ENCODE measurements around the gene PEX19. TPM values are rescaled to one million over a fixed set of nuclear protein-coding genes. Genes with fewer than 3 reads are reported as not detected.
"Not testable (repeated sequence)": the region's sequence is repeated elsewhere in the genome, so short reads cannot be mapped to it uniquely, and the experiment has no call there.

PEX19 gene, protein sequence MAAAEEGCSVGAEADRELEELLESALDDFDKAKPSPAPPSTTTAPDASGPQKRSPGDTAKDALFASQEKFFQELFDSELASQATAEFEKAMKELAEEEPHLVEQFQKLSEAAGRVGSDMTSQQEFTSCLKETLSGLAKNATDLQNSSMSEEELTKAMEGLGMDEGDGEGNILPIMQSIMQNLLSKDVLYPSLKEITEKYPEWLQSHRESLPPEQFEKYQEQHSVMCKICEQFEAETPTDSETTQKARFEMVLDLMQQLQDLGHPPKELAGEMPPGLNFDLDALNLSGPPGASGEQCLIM
- total RNA-seq (2014; rRNA removed; shearing (Covaris generic)) = 70.3 and 102 TPM in 2 replicates

DNA sequence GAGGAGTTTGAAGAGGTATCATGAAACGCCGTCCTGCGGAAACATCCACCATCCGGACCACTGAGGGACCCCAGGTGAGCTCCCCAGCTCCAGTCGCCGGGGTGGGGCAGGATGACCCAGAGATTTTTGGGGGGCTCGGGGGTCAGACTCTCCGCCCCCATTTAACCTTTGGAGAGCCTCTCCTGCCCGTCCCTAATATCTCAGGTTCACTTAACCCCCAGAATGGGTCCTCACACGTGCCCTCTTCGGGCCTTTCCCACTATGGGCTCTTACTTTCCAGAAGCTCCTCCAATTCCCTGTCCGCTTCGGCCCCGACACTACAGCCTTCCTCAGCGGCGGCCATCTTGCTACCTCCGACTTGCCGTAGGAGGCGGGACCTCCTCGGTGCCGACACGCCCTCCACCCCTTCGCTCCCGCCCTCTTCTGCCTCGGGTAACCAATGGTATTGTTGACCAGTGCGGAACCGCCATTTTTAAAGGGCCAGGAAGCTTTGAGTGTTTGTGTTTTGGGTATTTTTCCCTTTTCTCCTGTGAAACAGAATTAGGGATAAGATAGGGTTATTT lies at the start of gene PEX19:
Gene PEX19 (minus strand): TSS at position 352 of the 563 bp plus-strand sequence. CDS start 9 bp downstream, at position 343.
- DNase-seq (ENCODE audit: low spot score) = peak; percentile 93

DNA sequence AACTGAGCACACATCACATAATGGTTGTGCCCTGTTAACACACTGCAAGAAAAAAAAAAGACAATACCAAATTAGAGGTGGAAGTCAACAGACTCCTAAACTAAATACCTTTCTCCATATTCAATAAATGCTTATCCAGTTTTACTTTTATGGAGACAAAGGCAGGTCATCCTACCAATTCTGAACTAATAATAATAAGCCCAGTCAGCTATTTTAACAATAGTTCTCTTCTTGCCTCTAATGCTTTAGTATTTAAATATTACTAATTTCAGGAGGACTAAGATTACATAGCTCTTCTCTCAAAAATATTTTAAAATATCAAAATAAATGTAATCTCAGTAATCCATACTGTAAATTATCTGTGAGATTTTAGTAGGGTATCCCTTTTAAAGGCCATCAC lies 47.6 kb upstream of the PEX19 start:
- DNase-seq (ENCODE audit: low spot score) = no peak

DNA sequence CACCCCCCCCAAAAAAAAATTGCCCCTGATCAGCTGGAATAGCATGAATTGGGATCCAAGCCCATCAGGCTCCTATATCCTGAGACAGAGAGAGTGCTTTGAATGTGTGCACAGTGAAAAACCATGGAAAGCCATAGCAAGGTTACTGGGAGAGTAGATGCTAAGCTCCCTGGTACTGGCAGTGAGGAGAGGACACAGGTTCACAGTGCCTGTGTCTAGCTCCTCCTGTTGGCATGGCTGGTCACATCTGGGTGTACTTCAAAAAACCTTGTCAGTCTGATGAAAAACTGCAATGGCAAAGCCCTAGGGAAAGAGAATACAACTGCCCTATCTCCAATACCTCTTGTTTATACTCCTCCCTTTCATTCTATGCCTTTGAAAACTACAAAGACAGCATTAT lies 45.2 kb upstream of the PEX19 start:
- no peak for DNase-seq (ENCODE audit: low spot score)

DNA sequence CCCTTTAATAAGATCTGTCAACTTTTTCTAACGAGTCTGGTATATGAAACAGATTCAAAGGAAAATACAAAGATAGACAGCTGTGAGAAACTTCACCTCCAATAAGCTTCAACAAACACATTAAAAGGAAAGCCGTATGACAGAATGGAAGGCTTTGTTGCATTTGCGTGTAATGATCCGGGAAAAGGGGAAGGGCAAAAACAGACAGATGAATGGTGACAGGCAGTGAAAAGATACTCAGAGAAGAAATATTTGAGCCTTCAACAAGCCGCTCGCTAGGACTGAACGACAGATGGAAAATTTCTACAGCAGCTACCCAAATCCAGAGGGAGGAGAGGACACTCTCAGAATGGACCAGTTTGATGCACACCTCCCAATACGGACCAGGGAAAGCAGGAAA lies 43.3 kb upstream of the PEX19 start:
- no peak for DNase-seq (ENCODE audit: low spot score)

DNA sequence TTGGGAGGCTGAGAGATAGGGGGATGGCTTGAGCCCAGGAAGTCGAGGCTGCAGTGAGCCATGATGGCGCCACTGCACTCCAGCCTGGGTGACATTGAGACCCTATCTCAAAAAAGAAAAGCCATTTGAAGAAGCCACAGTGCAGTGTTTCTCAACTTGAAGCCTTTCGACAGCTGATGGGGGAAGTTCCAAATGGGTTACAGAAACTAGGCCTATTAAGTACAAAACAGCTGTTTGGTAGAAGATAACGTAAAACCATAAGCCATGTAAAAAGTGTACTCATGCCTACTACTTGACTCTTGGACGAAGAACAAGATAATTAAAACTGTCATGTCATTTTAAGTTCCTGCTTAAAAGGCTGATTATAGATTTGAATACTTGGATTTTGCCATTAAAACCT lies 41.5 kb upstream of the PEX19 start:
- DNase-seq (ENCODE audit: low spot score) = no peak

DNA sequence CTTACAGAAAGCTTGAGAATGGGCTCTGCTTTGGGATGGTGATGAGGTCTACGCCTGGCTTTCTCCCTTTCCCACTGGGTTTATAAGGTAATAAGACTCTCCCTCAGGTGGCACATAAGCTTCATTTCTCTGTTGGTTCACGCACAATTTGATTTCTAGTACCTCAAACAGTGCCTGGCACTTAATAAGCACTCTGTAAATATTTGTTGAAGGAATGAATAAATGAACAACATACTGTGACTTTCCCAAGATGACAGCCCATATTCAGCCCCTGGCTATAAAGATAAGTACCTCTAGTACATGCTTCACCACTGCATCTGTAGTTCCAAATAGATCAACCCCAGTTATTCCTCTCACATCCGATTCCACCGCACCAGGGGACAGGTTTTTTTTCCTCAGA lies 40.3 kb upstream of the PEX19 start:
- DNase-seq (ENCODE audit: low spot score) = no peak

DNA sequence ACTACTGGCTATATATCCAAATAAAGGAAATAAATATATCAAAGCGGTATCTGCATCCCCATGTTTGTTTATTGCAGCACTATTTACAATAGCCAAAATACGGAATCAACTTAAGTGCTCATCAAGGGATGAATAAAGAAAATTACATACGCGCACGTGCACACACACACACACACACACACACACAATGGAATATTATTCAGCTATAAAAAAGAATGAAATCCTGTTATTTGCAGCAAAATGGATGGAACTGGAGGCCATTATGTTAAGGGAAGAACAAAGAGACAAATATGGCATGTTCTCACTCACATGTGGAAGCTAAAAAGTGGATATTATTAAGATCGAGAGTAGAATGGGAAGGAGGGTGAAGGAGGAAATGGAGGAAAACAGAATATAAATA lies 37.9 kb upstream of the PEX19 start:
- no peak for DNase-seq (ENCODE audit: low spot score)

DNA sequence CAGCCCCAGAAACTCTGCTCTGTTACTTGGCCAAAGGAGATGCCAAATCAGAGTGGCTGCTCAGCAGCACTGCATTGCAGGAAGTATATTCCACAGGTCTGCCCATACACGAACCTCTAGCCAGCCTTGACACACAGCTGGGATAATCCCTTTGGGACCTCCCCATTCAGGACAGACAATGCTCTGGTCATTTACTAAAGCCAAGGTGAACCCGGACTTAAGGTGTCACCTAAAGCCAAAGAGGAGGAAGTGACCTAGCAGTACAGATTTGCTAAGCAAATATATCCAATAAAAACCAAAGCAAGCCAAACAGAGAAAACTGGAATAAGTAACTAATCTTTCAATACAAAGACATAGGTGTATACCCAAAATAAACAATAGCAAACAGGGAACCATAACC lies 30.4 kb upstream of the PEX19 start:
- no peak for DNase-seq (ENCODE audit: low spot score)

DNA sequence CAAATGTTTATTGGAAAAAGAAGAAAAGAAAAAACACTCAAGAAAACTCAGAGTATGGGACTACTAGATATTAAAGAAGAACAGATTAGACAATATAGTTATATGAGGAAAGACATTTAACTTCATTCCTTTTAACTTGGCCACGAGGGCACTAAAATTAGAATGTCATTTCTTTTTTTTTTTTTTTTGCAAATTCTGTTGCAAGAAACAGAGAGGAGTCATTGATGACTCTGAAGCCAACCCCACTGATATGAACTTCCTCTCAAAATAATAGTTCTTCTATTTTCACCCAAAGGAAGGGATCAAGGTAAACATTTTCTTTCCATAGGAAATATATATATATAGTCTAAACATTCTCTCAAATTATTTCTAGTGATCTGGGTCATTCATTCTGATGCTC lies 24.6 kb upstream of the PEX19 start:
- no peak for DNase-seq (ENCODE audit: low spot score)

DNA sequence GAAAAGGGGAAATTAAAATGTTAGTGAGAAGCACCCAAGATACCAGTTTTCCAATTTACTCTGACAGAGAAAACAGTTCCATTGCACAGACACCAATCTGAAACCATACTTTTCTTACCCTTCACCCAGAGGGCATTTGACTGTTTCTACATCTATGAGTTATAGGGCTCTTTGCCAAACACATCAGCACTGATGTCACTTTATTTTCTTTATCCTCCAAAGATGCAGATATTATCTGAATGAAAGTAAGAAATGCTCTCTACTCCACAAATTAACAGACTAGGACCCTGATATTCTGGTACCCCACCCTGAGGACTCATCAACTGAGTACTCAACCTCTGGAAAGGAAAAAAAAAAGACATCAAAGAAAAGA lies 24.2 kb upstream of the PEX19 start:
- no peak for DNase-seq (ENCODE audit: low spot score)

DNA sequence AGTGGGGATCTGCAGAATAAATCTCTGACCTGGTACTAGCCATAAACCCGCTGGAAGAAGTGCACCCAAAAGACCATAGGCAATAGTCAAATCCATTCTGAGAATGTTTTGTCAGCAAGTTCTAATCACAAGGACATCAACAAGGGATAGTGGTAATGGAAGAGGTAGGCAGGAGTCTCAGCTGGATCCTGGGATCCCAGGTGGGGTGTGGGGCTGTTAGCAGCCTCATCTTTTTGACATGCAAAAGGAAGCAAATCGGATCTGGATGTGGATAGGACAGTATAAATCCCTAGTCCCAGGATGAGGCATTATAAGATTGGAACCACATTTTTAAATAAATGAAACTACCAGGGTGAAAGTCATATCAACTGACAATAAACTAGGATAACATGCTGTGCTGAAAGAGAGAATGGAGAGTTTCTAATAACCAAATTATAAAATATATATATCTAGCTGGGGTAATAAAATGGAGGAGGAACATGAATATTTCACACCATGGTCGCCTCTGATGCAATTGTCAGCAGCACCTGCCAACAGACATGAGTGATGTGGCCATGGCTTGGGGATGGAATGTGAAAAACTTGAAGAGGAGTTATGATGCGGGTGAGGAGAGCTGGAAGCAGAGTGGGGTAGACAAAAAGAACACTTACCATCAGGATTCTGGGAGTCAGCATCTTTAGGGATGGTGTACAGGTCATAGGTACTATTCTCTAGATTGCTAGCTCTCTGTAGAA lies 23.7 kb upstream of the PEX19 start:
- no peak for DNase-seq (ENCODE audit: low spot score)

DNA sequence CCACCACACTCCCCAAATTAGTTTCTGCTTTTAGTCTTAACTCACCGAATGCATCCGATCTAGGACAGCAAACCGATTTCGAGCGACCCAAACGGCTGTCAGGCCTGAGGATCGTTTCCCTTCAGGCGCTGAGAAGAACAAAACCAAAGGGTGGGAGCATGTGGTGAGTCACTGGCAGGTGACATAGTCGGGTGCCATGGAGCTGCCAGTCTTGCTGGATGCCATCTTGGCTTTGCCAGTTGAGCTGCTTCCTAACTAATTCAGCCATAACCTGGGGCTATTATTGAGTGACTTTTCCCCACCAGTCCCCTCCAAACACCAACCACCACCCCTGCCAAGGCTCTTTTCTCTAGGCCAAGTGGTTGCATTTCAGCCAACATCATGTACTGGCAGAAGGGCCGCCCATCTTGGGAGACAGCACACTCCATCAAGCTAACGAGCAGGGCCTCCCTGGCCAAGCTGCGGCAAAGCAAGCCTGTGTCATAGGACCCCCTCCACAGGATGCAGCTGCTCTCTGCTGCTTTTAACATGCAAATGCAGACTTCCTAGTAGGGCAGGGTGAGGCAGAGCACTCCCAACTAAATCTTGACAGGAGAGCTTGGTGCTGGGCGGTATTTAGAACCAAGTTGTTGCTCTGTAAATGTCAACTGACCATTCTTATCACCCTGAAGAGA lies 22.3 kb upstream of the PEX19 start:
- DNase-seq (ENCODE audit: low spot score) = no peak

DNA sequence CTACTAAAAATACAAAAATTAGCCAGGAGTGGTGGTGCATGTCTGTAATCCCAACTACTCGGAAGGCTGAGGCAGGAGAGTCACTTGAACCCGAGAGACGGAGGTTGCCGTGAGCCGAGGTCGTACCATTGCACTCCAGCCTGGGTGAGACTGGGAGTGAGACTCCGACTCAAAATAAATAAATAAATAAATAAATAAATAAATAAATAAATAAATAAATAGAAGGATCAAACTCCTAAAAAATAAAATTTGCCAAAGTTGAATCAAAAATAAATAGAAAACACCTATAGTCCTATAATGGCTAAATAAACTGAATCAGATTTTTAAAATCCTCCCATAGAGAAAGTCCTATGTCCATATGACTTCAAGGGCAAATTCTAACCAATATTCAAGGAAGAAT lies 15.2 kb upstream of the PEX19 start:
- DNase-seq (ENCODE audit: low spot score) = no peak

DNA sequence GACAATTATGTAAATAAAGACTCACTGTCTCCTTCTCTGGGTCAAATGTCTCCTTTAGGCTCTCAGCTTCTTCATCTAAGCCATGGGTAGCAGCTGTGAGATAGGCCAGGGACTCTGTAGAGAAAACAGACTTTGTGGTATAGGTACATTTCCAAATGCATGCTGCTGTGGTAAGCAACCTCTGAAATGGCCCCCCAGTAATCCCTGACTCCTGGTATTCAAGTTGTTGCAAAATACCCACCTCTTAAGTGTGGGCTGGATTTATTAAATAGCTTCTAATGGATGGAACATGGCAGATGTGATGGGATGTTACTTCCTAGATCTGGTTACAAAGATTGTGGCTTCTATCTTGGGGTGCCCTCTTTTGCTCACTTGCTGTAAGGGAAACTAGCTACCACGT lies 11.1 kb upstream of the PEX19 start:
- no peak for DNase-seq (ENCODE audit: low spot score)

DNA sequence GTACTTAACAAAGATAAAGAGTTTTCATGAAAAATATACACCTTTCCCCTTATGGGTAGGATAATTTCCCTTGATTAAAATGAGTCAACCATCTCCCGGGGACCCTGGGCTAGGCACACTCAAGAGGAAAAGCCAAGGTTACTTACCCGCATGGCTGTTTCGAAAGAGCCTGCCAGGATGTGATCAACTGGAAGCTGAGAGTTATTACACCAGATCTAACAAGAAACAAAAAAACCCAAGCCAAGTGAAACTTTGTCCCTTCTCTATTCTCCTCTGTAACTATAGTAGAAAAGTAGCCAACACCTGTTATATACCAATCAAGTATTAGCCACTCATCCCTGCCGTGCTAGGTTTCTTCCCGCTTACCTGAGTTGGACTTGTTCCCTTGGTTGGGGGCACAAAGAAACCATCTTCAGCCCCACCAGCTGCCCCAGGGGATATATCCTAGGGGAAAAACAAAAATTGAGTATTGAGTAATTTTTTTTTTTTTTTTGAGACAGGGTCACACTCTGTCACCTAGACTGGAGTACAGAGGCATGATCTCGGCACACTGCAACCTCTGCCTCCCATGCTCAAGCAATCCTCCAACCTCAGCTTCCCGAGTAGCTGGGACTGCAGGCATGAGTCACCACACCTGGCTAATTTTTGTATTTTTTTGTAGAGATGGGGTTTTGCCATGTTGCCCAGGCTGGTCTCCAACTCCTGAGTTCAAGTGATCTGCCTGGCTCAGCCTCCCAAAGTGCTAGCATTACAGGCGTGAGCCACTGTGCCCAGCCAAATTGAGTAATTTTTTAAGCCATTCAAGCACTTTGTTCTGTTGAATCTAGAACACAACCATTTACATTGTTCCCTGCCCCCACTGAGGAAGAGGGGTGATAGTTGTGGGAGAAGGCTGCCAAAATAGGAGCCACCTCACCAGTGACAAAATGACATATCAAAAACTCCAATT lies 8.4 kb upstream of the PEX19 start:
- DNase-seq (ENCODE audit: low spot score) = no peak

DNA sequence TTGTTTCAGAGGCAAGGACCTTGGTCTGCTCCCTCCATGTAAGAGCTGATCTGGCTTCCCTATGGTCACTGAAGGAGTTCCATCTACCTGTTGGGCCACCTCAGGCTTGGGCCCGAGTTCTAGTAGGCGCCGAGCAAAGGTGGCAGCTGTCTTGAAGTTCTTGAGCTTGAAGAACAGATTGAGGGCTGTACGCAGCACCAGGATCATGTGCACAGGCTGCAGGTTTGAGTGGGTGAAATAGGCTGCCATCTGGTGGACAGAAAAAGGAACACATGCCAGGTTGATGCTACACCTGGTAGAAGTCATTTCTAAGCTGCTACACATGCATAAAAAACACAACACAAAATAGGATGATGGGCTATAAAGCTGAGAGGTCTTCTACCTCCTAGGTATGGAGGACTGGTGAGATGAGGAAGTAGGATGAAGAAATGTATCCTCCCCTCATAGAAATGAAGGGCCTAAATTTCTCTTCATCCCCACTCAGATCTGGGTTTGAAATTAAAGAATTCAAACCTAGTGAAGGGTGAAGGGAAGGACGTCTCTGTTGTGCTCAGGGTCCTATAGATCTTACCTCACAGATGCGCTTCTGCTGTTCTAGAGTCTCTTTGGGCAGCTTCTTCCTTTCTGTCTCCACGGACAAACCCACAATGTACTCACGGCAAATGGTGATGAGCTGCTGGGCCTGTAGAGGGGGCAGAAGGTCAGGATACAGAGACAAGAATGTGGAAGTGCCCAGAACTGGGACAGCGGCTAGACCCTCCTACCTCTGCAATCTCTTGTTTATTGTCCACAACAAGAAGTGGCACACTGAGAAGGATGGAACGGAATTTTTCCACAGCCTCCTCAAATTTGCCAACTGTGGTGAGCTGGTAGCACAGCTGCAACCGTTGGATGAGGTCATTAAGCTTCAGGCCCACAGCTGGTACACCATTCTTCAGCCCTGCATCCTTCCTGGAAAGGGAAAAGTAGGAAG lies 6.6 kb upstream of the PEX19 start:
- peak; percentile 86 for DNase-seq (ENCODE audit: low spot score)

DNA sequence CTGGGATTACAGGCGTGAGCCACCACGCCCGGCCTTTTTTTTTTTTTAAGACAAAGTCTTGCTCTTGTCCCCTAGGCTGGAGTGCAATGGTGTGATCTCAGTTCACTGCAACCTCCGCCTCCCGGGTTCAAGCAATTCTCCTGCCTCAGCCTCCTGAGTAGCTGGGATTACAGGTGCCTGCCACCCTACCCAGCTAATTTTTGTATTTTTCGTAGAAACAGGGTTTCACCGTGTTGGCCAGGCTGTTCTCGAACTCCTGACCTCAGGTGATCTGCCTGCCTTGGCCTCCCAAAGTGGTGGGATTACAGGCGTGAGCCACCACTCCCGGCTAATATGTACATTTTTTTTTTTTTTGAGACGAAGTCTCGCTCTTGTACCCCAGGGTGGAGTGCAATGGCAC lies 2.8 kb upstream of the PEX19 start:
- not testable (repeated sequence) for DNase-seq (ENCODE audit: low spot score)

DNA sequence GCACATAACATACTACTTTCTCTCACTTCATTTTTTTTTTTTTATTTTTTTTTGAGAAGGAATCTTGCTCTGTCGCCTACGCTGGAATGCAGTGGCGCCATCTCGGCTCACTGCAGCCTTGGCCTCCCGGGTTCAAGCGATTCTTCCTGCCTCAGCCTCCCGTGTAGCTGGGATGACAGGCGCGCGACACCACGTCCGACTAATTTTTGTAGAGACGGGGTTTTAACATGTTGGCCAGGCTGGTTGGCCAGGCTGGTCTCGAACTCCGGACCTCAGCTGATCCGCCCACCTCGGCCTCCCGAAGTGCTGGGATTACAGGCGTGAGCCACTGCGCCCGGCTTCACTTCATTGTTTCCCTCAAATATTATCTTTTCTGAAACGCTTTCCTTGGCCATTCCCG lies 573 bp upstream of the PEX19 start:
- DNase-seq (ENCODE audit: low spot score) = no peak

DNA sequence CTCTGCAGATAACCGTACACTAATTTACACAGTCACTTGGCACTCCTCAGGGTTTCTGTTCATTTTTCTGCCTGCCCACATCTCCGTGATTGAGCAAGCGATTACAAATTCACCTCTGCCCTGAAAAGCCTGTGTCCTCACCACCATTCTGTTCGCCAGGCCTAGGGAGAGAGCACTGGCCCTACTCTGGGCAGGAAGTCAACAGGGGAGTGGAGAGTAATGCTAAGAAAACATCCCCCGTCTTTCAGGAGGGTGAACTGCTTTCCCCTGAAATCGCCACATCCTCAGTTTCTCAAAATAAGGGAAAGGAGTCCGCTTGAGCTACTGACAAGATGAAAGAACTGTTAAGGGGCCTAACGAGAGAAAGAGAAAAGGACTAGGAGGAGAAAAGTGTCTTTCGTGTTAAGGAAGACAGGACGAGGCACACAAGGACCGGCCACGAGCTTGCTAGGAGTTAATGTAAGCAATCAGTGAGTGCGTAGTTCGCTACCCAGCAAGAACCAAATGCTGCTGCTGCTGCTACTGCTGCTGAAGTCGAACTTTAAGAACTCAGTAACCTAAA lies 632 bp downstream of the PEX19 start:
- peak; percentile 62 for DNase-seq (ENCODE audit: low spot score)

DNA sequence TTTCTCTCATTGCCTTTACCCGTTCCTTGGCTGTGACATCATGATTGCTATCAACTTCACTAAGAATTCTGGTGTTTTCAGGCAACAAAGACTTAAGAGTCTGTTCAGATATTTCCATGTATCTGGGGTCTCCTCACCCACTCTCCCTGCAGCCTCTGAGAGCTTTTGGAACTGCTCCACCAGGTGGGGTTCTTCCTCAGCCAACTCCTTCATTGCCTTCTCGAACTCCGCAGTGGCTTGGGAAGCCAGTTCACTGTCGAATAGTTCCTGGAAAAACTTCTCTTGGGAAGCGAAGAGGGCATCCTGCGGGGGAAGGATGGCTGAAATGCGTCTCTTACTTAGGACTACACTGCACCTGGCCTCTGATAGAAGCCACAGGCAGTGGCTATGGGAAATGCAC lies 2.1 kb downstream of the PEX19 start:
- DNase-seq (ENCODE audit: low spot score) = no peak
